HG03460 (cell line): ENCODE data around the gene ZSWIM3.
A peak's percentile ranks its signal among the peaks of the same experiment; 100 is the strongest.
"Not testable (repeated sequence)": the region's sequence is repeated elsewhere in the genome, so short reads cannot be mapped to it uniquely, and the experiment has no call there.

ENCODE experiments used
- ATAC-seq: cut with Tn5 transposase; IDR thresholded peaks from one replicate; pipeline ENCODE4 v1.9.1; 2021; ENCODE audit not compliant: unreplicated experiment

The ZSWIM3 gene

GRCh38 chr20:45890077-45890984, 32.9 kb downstream of the ZSWIM3 start:
- peak; percentile 31 for ATAC-seq

GRCh38 chr20:45890985-45891983, 33.9 kb downstream of the ZSWIM3 start, which contains the start of the genes CTSA and NEURL2:
TSS of gene CTSA (plus strand) at chr20:45891335. CDS start at chr20:45891569, 234 bp downstream.
TSS of gene NEURL2 (minus strand) at chr20:45891208. CDS start at chr20:45890991, 217 bp downstream.
- ATAC-seq = peak; percentile 63

GRCh38 chr20:45892049-45892825, 34.8 kb downstream of the ZSWIM3 start:
- ATAC-seq = no peak

- ATAC-seq = no peak
Measured at GRCh38 chr20:45892828-45893500, 35.5 kb downstream of the ZSWIM3 start.

GRCh38 chr20:45893831-45894230, 36.4 kb downstream of the ZSWIM3 start:
- no peak for ATAC-seq

- no peak for ATAC-seq
Measured at GRCh38 chr20:45894797-45895196, 37.4 kb downstream of the ZSWIM3 start.

- ATAC-seq = no peak
Measured at GRCh38 chr20:45896641-45897161, 39.3 kb downstream of the ZSWIM3 start.

GRCh38 chr20:45897289-45897688, 39.9 kb downstream of the ZSWIM3 start:
- ATAC-seq = no peak

- no peak for ATAC-seq
Measured at GRCh38 chr20:45897692-45898091, 40.3 kb downstream of the ZSWIM3 start.

GRCh38 chr20:45898285-45898684, 40.9 kb downstream of the ZSWIM3 start:
- no peak for ATAC-seq

GRCh38 chr20:45899046-45899835, 41.8 kb downstream of the ZSWIM3 start:
- ATAC-seq = no peak

- ATAC-seq = not testable (repeated sequence)
Measured at GRCh38 chr20:45901332-45901731, 43.9 kb downstream of the ZSWIM3 start.

GRCh38 chr20:45902199-45902701, 44.8 kb downstream of the ZSWIM3 start:
- ATAC-seq = no peak

GRCh38 chr20:45904583-45905504, 47.4 kb downstream of the ZSWIM3 start:
- ATAC-seq = no peak

GRCh38 chr20:45905505-45906079, 48.2 kb downstream of the ZSWIM3 start:
- ATAC-seq = no peak

- ATAC-seq = no peak
Measured at GRCh38 chr20:45907219-45907948, 50.0 kb downstream of the ZSWIM3 start.

- ATAC-seq = no peak
Measured at GRCh38 chr20:45908084-45908483, 50.7 kb downstream of the ZSWIM3 start.
